ENCODE results near the gene OSBPL2.

The OSBPL2 gene

GRCh38 chr20:62281161-62281933 is 43.0 kb downstream of the OSBPL2 start:
- DNase-seq (ENCODE audit: low read depth in 3 of 3, low spot score in 1 of 3) = no peak

- no peak for DNase-seq (ENCODE audit: low read depth in 3 of 3, low spot score in 1 of 3)
These were observed 43.8 kb downstream of the OSBPL2 start for GRCh38 chr20:62282103-62282502.

GRCh38 chr20:62282877-62283503 is 44.7 kb downstream of the OSBPL2 start:
- no peak for DNase-seq (ENCODE audit: low read depth in 3 of 3, low spot score in 1 of 3)

- DNase-seq (ENCODE audit: low read depth in 3 of 3, low spot score in 1 of 3) = no peak
These were observed 46.1 kb downstream of the OSBPL2 start for GRCh38 chr20:62284448-62284847.

- no peak for DNase-seq (ENCODE audit: low read depth in 3 of 3, low spot score in 1 of 3)
These were observed 46.8 kb downstream of the OSBPL2 start for GRCh38 chr20:62285151-62285550.

- no peak for DNase-seq (ENCODE audit: low read depth in 3 of 3, low spot score in 1 of 3)
These were observed 47.4 kb downstream of the OSBPL2 start for GRCh38 chr20:62285722-62286121.

- DNase-seq (ENCODE audit: low read depth in 3 of 3, low spot score in 1 of 3) = no peak
These were observed 48.3 kb downstream of the OSBPL2 start for GRCh38 chr20:62286493-62287064.

- DNase-seq (ENCODE audit: low read depth in 3 of 3, low spot score in 1 of 3) = no peak
These were observed 48.8 kb downstream of the OSBPL2 start for GRCh38 chr20:62287129-62287528.

GRCh38 chr20:62287759-62288534 is 49.6 kb downstream of the OSBPL2 start:
- no peak for DNase-seq (ENCODE audit: low read depth in 3 of 3, low spot score in 1 of 3)

GRCh38 chr20:62288535-62289105 is 50.3 kb downstream of the OSBPL2 start:
- DNase-seq (ENCODE audit: low read depth in 3 of 3, low spot score in 1 of 3) = no peak

- DNase-seq (ENCODE audit: low read depth in 3 of 3, low spot score in 1 of 3) = no peak
These were observed 50.8 kb downstream of the OSBPL2 start for GRCh38 chr20:62289131-62289530.

- no peak for DNase-seq (ENCODE audit: low read depth in 3 of 3, low spot score in 1 of 3)
These were observed 51.6 kb downstream of the OSBPL2 start for GRCh38 chr20:62289898-62290297.

- DNase-seq (ENCODE audit: low read depth in 3 of 3, low spot score in 1 of 3) = no peak
These were observed 53.1 kb downstream of the OSBPL2 start for GRCh38 chr20:62291251-62292066.

- DNase-seq (ENCODE audit: low read depth in 3 of 3, low spot score in 1 of 3) = no peak
These were observed 53.8 kb downstream of the OSBPL2 start for GRCh38 chr20:62292108-62292507.

- no peak for DNase-seq (ENCODE audit: low read depth in 3 of 3, low spot score in 1 of 3)
These were observed 54.9 kb downstream of the OSBPL2 start for GRCh38 chr20:62293111-62293784.

- DNase-seq (ENCODE audit: low read depth in 3 of 3, low spot score in 1 of 3) = no peak
These were observed 55.6 kb downstream of the OSBPL2 start for GRCh38 chr20:62293946-62294345.

GRCh38 chr20:62294516-62294915 is 56.2 kb downstream of the OSBPL2 start:
- DNase-seq (ENCODE audit: low read depth in 3 of 3, low spot score in 1 of 3) = no peak

GRCh38 chr20:62296724-62297448 is 58.6 kb downstream of the OSBPL2 start:
- no peak for DNase-seq (ENCODE audit: low read depth in 3 of 3, low spot score in 1 of 3)

Measured in stimulated activated CD4-positive, alpha-beta T cell treated with anti-CD3 and anti-CD28 coated beads, TNF-alpha, amount 100 ng/mL, for 1 hour (primary cell).